K562 (cell line): ENCODE measurements around the gene SULT1B1. TPM values are rescaled to one million over a fixed set of nuclear protein-coding genes. Genes with fewer than 3 reads are reported as not detected.

Experiments
- ATAC-seq: fragments of 200-7000 bp; cut with Tn5 transposase; 3 replicates; pipeline ENCODE4 v1.9.1; 2020; ENCODE audit warnings: moderate library complexity
- BruUV-seq: library from RNA; stranded (reverse); fragments of 400-500 nt; replicated peaks from 2 replicates; lab custom pipeline; 2021; lab: Mats Ljungman, UMichigan
- CTCF ChIA-PET: fragments of 300-600 bp; formaldehyde crosslinking; extraction: SDS; loops from one replicate; lab custom pipeline; 2021; ENCODE audit warnings: low intra/inter-chr PET ratio; lab: Yijun Ruan, JAX
- POLR2A ChIA-PET: fragments of 300-600, 350-650 bp; sonication (Branson Sonifier 250); formaldehyde crosslinking; extraction: SDS; loops from one replicate; lab custom pipeline; 2021; ENCODE audit warnings: antibody characterized with exemption, inconsistent platforms; lab: Yijun Ruan, JAX
- DNase-seq, 4 experiments: peaks; one replicate each; pipeline versions ENCODE4 v3.0.0 to v3.0.0-alpha.2; 2011 to 2018; ENCODE audit warnings: low spot score in 3 of 4, mixed read lengths in 3 of 4; ENCODE audit errors: extremely low read depth in 1 of 4
- FAIRE-seq: peaks from 2 replicates; lab custom pipeline; 2011; peaks lifted over from hg19 to GRCh38; lab: Jason Lieb, UNC
- H2AFZ ChIP-seq: 2 replicates; pipeline ENCODE4 v1.6.0; 2011; ENCODE audit warnings: low read depth, low read length, control low read depth, inconsistent platforms
- H3K27ac ChIP-seq: fragments of 200-600 bp; 3 replicates; pipeline ENCODE4 v1.8.0; 2011; ENCODE audit warnings: low read depth, mild to moderate bottlenecking, control low read depth, inconsistent platforms, low read length, moderate library complexity, mixed read lengths; ENCODE audit errors: extremely low read depth
- H3K27me3 ChIP-seq, 2 experiments: fragments of 300-600 bp in 1 of 2; 2 replicates in 1 of 2; 3 replicates in 1 of 2; pipeline versions ENCODE4 v1.6.0 to v1.8.0; 2011; ENCODE audit warnings: inconsistent platforms in 2 of 2, low read length in 2 of 2, mild to moderate bottlenecking in 1 of 2, mixed read lengths in 1 of 2, moderate library complexity in 1 of 2; ENCODE audit not compliant: control insufficient read depth in 2 of 2, insufficient read depth in 2 of 2
- H3K36me3 ChIP-seq: fragments of 300-600 bp; 3 replicates; pipeline ENCODE4 v1.8.0; 2011; ENCODE audit warnings: mild to moderate bottlenecking, low read length, inconsistent platforms; ENCODE audit not compliant: control insufficient read depth, insufficient read depth
- H3K4me1 ChIP-seq, 2 experiments: fragments of 200-600 bp in 1 of 2; replicated peaks in 1 of 2; 2 replicates in 1 of 2; 3 replicates in 1 of 2; pipeline versions ENCODE4 v1.5.1 to v1.8.0; 2011; ENCODE audit warnings: inconsistent platforms in 2 of 2, low read length in 2 of 2, mild to moderate bottlenecking in 1 of 2, mixed read lengths in 1 of 2, moderate library complexity in 1 of 2; ENCODE audit not compliant: control insufficient read depth in 2 of 2, insufficient read depth in 2 of 2
- H3K4me2 ChIP-seq: 2 replicates; pipeline ENCODE4 v1.6.1; 2011; ENCODE audit warnings: low read length, control low read depth, inconsistent platforms, mixed read lengths; ENCODE audit not compliant: insufficient read depth
- H3K4me3 ChIP-seq: fragments of 200-600 bp; sonication (generic), shearing (Covaris generic); 2 replicates; pipeline ENCODE4 v1.5.1; 2016; ENCODE audit warnings: control low read depth, inconsistent platforms
- H3K79me2 ChIP-seq: fragments of 200-600 bp; 3 replicates; pipeline ENCODE4 v1.8.0; 2011; ENCODE audit warnings: low read length, inconsistent platforms; ENCODE audit not compliant: control insufficient read depth, insufficient read depth
- H3K9ac ChIP-seq, 2 experiments: 2 replicates each; pipeline versions ENCODE4 v1.6.0 to v1.6.1; 2011; ENCODE audit warnings: low read depth in 2 of 2, low read length in 2 of 2, control low read depth in 1 of 2, inconsistent platforms in 1 of 2, mild to moderate bottlenecking in 1 of 2, mixed read lengths in 1 of 2; ENCODE audit not compliant: insufficient read depth in 1 of 2
- H3K9me1 ChIP-seq: one replicate; pipeline ENCODE4 v1.6.0; 2011; ENCODE audit warnings: inconsistent platforms, mild to moderate bottlenecking, low read length, moderate library complexity; ENCODE audit not compliant: control insufficient read depth, insufficient read depth
- H3K9me3 ChIP-seq: replicated peaks from 2 replicates; pipeline ENCODE4 v1.5.1; 2011; ENCODE audit warnings: low read depth, low read length, inconsistent platforms; ENCODE audit not compliant: control insufficient read depth, insufficient read depth
- H4K20me1 ChIP-seq: replicated peaks from 2 replicates; pipeline ENCODE4 v1.6.1; 2011; ENCODE audit warnings: low read length, inconsistent platforms, mixed read lengths; ENCODE audit not compliant: control insufficient read depth, insufficient read depth
- ARNT ChIP-seq, 2 experiments: fragments of 450-650 bp; IDR thresholded peaks; 2 replicates each; pipeline ENCODE4 v1.6.1; 2016; ENCODE audit warnings: mild to moderate bottlenecking in 1 of 2
- BHLHE40 ChIP-seq: IDR thresholded peaks from 2 replicates; pipeline ENCODE4 v1.6.1; 2011; ENCODE audit warnings: low read length, improper control_type of control experiment
- DNMT1 ChIP-seq: fragments of 450-650 bp; IDR thresholded peaks from 2 replicates; pipeline ENCODE4 v1.6.1; 2016; ENCODE audit warnings: antibody characterized with exemption, mild to moderate bottlenecking
- ELF2 ChIP-seq: fragments of 250-450 bp; sonication (Bioruptor Pico); IDR thresholded peaks from 2 replicates; pipeline ENCODE4 v1.5.0; 2021; ENCODE audit warnings: mild to moderate bottlenecking
- RFX1 ChIP-seq: fragments of 450-650 bp; IDR thresholded peaks from 2 replicates; pipeline ENCODE4 v1.6.1; 2016; ENCODE audit warnings: mild to moderate bottlenecking, moderate library complexity
- SIN3A ChIP-seq, 2 experiments: fragments of 150-350 bp in 1 of 2; IDR thresholded peaks; 2 replicates each; pipeline ENCODE4 v1.6.1; 2011 to 2016; ENCODE audit warnings: borderline replicate concordance in 2 of 2, low read depth in 2 of 2, low read length in 2 of 2, mild to moderate bottlenecking in 2 of 2, moderate library complexity in 2 of 2; ENCODE audit not compliant: control insufficient read depth in 1 of 2
- SP2 ChIP-seq: IDR thresholded peaks from 2 replicates; pipeline ENCODE4 v1.6.1; 2011; ENCODE audit warnings: mild to moderate bottlenecking, low read depth, low read length, moderate library complexity; ENCODE audit not compliant: poor library complexity, severe bottlenecking; ENCODE audit errors: extremely low read depth
- ZNF143 ChIP-seq: sonication (generic); formaldehyde crosslinking; IDR thresholded peaks from 2 replicates; pipeline ENCODE4 v1.9.0; 2022; ENCODE audit warnings: mild to moderate bottlenecking, missing genetic modification reagents
- ZNF217 ChIP-seq: sonication (generic); formaldehyde crosslinking; IDR thresholded peaks from 2 replicates; pipeline ENCODE4 v1.8.0; 2022; ENCODE audit warnings: mild to moderate bottlenecking, missing genetic modification reagents
- ZNF518B ChIP-seq: fragments of 250-450 bp; sonication (Bioruptor Pico); IDR thresholded peaks from 2 replicates; pipeline ENCODE4 v1.5.0; 2021; ENCODE audit warnings: mild to moderate bottlenecking, moderate library complexity
- ZNF778 ChIP-seq: fragments of 450-650 bp; formaldehyde crosslinking; IDR thresholded peaks from 2 replicates; pipeline ENCODE4 v1.4.0; 2020; ENCODE audit warnings: mild to moderate bottlenecking, moderate library complexity
- ZSCAN32 ChIP-seq: fragments of 450-650 bp; formaldehyde crosslinking; IDR thresholded peaks from 2 replicates; pipeline ENCODE4 v1.4.0; 2020; ENCODE audit warnings: mild to moderate bottlenecking, moderate library complexity
- in situ Hi-C: fragments of 300-500 bp; cut with MboI; formaldehyde crosslinking; loops from 4 replicates; pipeline ENCODE4 v1.15.0; 2018; ENCODE audit warnings: inconsistent platforms, mixed read lengths
- intact Hi-C: fragments of 100-400 bp; cut with micrococcal nuclease; formaldehyde crosslinking; loops from 2 replicates; pipeline ENCODE4 v1.14.2; 2022
- polyA plus RNA-seq, 8 experiments: library from polyadenylated mRNA; depleted of rRNA in 4 of 8; stranded (reverse) in 5 of 8; unstranded in 3 of 8; fragments of >200 nt; fragmentation: Nextera tagmentation in 2 of 8; fragmentation: Illumina TruSeq in 1 of 8; extraction: Ambion mirVana in 2 of 8; extraction: Trizol in 1 of 8; gene quantifications; 2 replicates each; pipeline versions ENCODE4 v1.2.1 to v1.2.3, GENCODE V29; 2011 to 2014; ENCODE audit warnings: inconsistent platforms in 1 of 8, missing spikeins in 1 of 8
- total RNA-seq, 7 experiments: library from RNA; depleted of rRNA in 6 of 7; stranded (reverse); fragments of >200 nt in 6 of 7; fragmentation: Illumina TruSeq in 2 of 7; extraction: Trizol in 2 of 7; gene quantifications; 2 replicates each; pipeline versions ENCODE4 v1.2.1 to v1.2.3, GENCODE V29; 2011 to 2021; ENCODE audit warnings: low replicate concordance in 1 of 7
- TF ChIP-seq, protein P1 (sequence below): sonication (generic); formaldehyde crosslinking; IDR thresholded peaks from 2 replicates; pipeline ENCODE4 v1.8.1; 2023; ENCODE audit warnings: mild to moderate bottlenecking, missing genetic modification reagents
- TF ChIP-seq, protein P2 (sequence below): fragments of 200-800 bp; sonication (Bioruptor generic); IDR thresholded peaks from 2 replicates; pipeline ENCODE4 v1.6.1; 2017; ENCODE audit warnings: missing genetic modification characterization, missing compliant biosample characterization

SULT1B1 gene
- total and polyA plus RNA-seq, 9 of the 15 experiments (the other 6 are each of a cell fraction or from before 2014, with no cell fraction given), result under 0.01 TPM; not detected in 8

- Histone ChIP-seq H4K20me1 (no peaks in the 10 kb centered on the region), H3K4me3 (no peak overlapping the region), H3K79me2 (no peaks in the 10 kb centered on the region), H3K36me3 (no peaks in the 10 kb centered on the region), H3K4me2 (no peak overlapping the region), H2AFZ (no peak overlapping the region), H3K9me3 (no peaks in the 10 kb centered on the region), H3K9me1 (no peaks in the 10 kb centered on the region), H3K9ac (no peak overlapping the region), H3K27me3 (no peaks in the 10 kb centered on the region), H3K4me1 (no peaks in the 10 kb centered on the region), H3K27ac (no peak overlapping the region)
- ChIA-PET POLR2A (no interaction called here), CTCF (no interaction called here)
- no peak for TF ChIP-seq BHLHE40
- no peak for TF ChIP-seq ZSCAN32
- TF ChIP-seq SP2, result no peak
- no peak for TF ChIP-seq ELF2 (CRISPR knock-in tag)
- TF ChIP-seq, protein P1, sequence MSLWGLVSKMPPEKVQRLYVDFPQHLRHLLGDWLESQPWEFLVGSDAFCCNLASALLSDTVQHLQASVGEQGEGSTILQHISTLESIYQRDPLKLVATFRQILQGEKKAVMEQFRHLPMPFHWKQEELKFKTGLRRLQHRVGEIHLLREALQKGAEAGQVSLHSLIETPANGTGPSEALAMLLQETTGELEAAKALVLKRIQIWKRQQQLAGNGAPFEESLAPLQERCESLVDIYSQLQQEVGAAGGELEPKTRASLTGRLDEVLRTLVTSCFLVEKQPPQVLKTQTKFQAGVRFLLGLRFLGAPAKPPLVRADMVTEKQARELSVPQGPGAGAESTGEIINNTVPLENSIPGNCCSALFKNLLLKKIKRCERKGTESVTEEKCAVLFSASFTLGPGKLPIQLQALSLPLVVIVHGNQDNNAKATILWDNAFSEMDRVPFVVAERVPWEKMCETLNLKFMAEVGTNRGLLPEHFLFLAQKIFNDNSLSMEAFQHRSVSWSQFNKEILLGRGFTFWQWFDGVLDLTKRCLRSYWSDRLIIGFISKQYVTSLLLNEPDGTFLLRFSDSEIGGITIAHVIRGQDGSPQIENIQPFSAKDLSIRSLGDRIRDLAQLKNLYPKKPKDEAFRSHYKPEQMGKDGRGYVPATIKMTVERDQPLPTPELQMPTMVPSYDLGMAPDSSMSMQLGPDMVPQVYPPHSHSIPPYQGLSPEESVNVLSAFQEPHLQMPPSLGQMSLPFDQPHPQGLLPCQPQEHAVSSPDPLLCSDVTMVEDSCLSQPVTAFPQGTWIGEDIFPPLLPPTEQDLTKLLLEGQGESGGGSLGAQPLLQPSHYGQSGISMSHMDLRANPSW, result no peak
- no peak for TF ChIP-seq ZNF217
- TF ChIP-seq ARNT (IDR thresholded peaks at IDR 0.05), result no peak
- TF ChIP-seq RFX1, result no peak
- TF ChIP-seq ZNF778 (CRISPR knock-in tag), result no peak
- TF ChIP-seq, protein P2, sequence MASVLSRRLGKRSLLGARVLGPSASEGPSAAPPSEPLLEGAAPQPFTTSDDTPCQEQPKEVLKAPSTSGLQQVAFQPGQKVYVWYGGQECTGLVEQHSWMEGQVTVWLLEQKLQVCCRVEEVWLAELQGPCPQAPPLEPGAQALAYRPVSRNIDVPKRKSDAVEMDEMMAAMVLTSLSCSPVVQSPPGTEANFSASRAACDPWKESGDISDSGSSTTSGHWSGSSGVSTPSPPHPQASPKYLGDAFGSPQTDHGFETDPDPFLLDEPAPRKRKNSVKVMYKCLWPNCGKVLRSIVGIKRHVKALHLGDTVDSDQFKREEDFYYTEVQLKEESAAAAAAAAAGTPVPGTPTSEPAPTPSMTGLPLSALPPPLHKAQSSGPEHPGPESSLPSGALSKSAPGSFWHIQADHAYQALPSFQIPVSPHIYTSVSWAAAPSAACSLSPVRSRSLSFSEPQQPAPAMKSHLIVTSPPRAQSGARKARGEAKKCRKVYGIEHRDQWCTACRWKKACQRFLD, result no peak
- TF ChIP-seq ZNF143, result no peak
- TF ChIP-seq SIN3A (IDR thresholded peaks at IDR 0.05; ENCODE audit: borderline replicate concordance in 2 of 2, control insufficient read depth in 1 of 2, low read depth in 2 of 2, low read length in 2 of 2), result no peak
- TF ChIP-seq DNMT1, result no peak
- no peak for TF ChIP-seq ZNF518B (CRISPR knock-in tag)
- intact Hi-C loops, result no loop called here
- ATAC-seq (no peak), FAIRE-seq (no peak), DNase-seq (no peak)
- no TSS peak for BruUV-seq
- in situ Hi-C loops, result no loop called here
These were observed 30.4 kb downstream of the SULT1B1 start for GRCh38 chr4:69730002-69730401.
